ENCODE results near the gene TMEM132C. TPM values are rescaled to one million over a fixed set of nuclear protein-coding genes. Genes with fewer than 3 reads are reported as not detected.

TMEM132C gene
- total RNA-seq, 2 donors from 2014 or later, result 0.26 to 0.33 TPM

DNA sequence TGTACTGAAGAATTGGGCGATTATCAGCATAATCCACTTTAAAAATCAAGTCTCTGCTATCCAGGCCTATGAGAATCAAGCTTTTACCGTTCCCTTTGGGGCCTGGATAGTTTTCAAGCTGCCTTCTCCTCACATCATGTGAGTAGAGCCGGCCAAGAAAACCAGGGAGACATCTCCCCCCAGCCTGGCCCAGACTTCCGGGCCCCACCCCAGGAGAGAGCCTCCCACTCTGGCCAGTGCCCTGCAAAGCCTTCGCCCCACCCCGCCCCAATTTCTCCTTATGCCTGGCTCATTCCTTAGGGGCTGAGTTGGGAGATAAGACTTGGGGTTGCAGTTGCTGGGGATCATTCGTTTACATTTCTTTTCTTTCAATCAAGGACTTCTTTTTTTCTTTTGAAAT, 1.4 kb upstream of the TMEM132C start:
- Mint-ChIP-seq H3K4me3 (no peak overlapping the region), H3K27me3 (ENCODE audit: insufficient read depth) (peaks cover 80% of the 10 kb centered on the region), H3K27ac (no peak overlapping the region), H3K4me1 (peaks cover 10% of the 10 kb centered on the region), H3K9me3 (peaks cover 7% of the 10 kb centered on the region), H3K36me3 (ENCODE audit: low read depth) (no peaks in the 10 kb centered on the region)
- H3K9ac ChIP-seq (ENCODE audit: extremely low read depth, low read length, poor library complexity, severe bottlenecking), result no peak overlapping the region
- 59 to 90% methylated on average over 2 to 7 of the region's 7 CpGs for WGBS, 2 experiments (ENCODE audit: insufficient coverage in 1 of 2, insufficient read length in 1 of 2)
- peaks cover 92% of the 10 kb centered on the region for H3K27me3 ChIP-seq (ENCODE audit: control insufficient read depth, insufficient read depth, low read length, poor library complexity, severe bottlenecking)
- no peak overlapping the region for H3K4me3 ChIP-seq (ENCODE audit: low read length)
- no peaks in the 10 kb centered on the region for H3K36me3 ChIP-seq (ENCODE audit: control insufficient read depth, insufficient read depth, low read length)
- TF ChIP-seq, protein P1, sequence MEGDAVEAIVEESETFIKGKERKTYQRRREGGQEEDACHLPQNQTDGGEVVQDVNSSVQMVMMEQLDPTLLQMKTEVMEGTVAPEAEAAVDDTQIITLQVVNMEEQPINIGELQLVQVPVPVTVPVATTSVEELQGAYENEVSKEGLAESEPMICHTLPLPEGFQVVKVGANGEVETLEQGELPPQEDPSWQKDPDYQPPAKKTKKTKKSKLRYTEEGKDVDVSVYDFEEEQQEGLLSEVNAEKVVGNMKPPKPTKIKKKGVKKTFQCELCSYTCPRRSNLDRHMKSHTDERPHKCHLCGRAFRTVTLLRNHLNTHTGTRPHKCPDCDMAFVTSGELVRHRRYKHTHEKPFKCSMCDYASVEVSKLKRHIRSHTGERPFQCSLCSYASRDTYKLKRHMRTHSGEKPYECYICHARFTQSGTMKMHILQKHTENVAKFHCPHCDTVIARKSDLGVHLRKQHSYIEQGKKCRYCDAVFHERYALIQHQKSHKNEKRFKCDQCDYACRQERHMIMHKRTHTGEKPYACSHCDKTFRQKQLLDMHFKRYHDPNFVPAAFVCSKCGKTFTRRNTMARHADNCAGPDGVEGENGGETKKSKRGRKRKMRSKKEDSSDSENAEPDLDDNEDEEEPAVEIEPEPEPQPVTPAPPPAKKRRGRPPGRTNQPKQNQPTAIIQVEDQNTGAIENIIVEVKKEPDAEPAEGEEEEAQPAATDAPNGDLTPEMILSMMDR (conservative IDR thresholded peaks at IDR 0.05), result no peak
- H3K4me1 ChIP-seq (ENCODE audit: control insufficient read depth, insufficient read depth, low read length), result no peaks in the 10 kb centered on the region
- DNase-seq, result no peak
- H3K27ac ChIP-seq (ENCODE audit: low read depth, low read length), result no peak overlapping the region
- peaks cover 9% of the 10 kb centered on the region for H3K9me3 ChIP-seq (ENCODE audit: control insufficient read depth, low read length)

DNA sequence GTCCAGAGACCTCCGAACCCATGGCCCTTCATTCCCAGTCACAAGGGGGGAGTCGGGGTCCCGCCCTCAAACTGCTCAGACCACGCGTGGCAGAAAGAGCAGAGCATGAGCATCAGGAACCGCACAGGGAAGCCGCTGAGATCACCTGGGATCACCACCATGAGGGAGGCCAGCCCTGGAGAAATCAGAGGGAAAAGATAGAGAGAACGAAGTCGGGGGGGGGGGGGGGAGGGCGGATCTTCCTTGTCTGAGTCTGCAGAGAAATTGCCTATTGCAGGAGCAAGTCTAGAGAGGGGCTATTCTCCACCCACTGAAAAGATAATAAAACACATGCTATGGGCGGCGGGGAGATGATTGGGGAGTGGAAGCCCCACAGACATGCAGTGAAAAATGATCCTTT, 884 bp upstream of the TMEM132C start:
- Mint-ChIP-seq H3K4me3 (peak overlapping the region; percentile 51), H3K4me1 (peaks cover 10% of the 10 kb centered on the region), H3K27me3 (ENCODE audit: insufficient read depth) (peaks cover 84% of the 10 kb centered on the region), H3K9me3 (peaks cover 7% of the 10 kb centered on the region), H3K36me3 (ENCODE audit: low read depth) (no peaks in the 10 kb centered on the region), H3K27ac (no peak overlapping the region)
- no peak overlapping the region for H3K4me3 ChIP-seq (ENCODE audit: low read length)
- H3K9me3 ChIP-seq (ENCODE audit: control insufficient read depth, low read length), result peaks cover 9% of the 10 kb centered on the region
- H3K36me3 ChIP-seq (ENCODE audit: control insufficient read depth, insufficient read depth, low read length), result no peaks in the 10 kb centered on the region
- no peak overlapping the region for H3K27ac ChIP-seq (ENCODE audit: low read depth, low read length)
- TF ChIP-seq, protein P1 (conservative IDR thresholded peaks at IDR 0.05), result no peak
- 21 to 33% methylated on average over 3 to 11 of the region's 12 CpGs for WGBS, 2 experiments (ENCODE audit: insufficient coverage in 1 of 2, insufficient read length in 1 of 2)
- H3K9ac ChIP-seq (ENCODE audit: extremely low read depth, low read length, poor library complexity, severe bottlenecking), result no peak overlapping the region
- no peak for DNase-seq
- H3K4me1 ChIP-seq (ENCODE audit: control insufficient read depth, insufficient read depth, low read length), result no peaks in the 10 kb centered on the region
- H3K27me3 ChIP-seq (ENCODE audit: control insufficient read depth, insufficient read depth, low read length, poor library complexity, severe bottlenecking), result peaks cover 93% of the 10 kb centered on the region

DNA sequence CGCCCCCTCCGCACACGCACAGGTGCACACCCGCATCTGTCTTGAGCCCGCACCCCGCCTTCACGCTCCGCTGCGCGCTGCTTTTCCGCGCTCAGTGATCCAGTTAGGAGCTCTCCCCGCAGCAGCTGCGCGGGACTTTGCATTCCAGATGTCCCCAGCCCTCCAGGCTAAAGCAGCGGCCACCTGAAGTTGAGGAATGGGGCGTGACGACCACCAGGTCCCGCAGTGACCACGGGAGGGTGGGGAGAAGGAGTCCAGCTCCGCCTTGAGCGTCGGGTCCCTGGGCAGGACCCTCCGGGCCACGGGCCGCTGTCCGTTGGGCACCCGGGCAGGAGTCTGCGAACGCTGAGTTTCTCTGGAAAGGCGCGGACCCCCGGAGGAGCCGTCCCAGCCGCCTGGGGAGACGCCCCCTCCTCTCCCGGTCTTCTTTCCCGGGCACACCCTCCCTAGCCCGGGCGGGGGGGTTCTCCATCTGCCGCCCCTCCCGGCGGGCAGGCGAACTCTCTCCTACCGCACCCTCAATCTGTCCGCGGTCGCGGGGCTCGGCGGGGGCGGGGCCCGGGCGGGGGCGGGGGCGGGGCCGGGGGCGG, 334 bp upstream of the TMEM132C start:
- TF ChIP-seq, protein P1 (conservative IDR thresholded peaks at IDR 0.05), result no peak
- Histone ChIP-seq H3K36me3 (ENCODE audit: control insufficient read depth, insufficient read depth, low read length) (no peaks in the 10 kb centered on the region), H3K27ac (ENCODE audit: low read depth, low read length) (no peak overlapping the region), H3K27me3 (ENCODE audit: control insufficient read depth, insufficient read depth, low read length, poor library complexity, severe bottlenecking) (peaks cover 93% of the 10 kb centered on the region), H3K4me1 (ENCODE audit: control insufficient read depth, insufficient read depth, low read length) (no peaks in the 10 kb centered on the region), H3K9ac (ENCODE audit: extremely low read depth, low read length, poor library complexity, severe bottlenecking) (no peak overlapping the region), H3K4me3 (ENCODE audit: low read length) (peak overlapping the region; percentile 65), H3K9me3 (ENCODE audit: control insufficient read depth, low read length) (peaks cover 9% of the 10 kb centered on the region)
- H3K36me3 Mint-ChIP-seq (ENCODE audit: low read depth), result no peaks in the 10 kb centered on the region
- WGBS, 2 experiments (ENCODE audit: insufficient coverage in 1 of 2, insufficient read length in 1 of 2), result 0 to 1% methylated on average over 5 to 58 of the region's 58 CpGs
- H3K27me3 Mint-ChIP-seq (ENCODE audit: insufficient read depth), result peaks cover 88% of the 10 kb centered on the region
- H3K9me3 Mint-ChIP-seq, result peaks cover 7% of the 10 kb centered on the region
- H3K4me1 Mint-ChIP-seq, result peaks cover 10% of the 10 kb centered on the region
- H3K27ac Mint-ChIP-seq, result no peak overlapping the region
- peak; percentile 84 for DNase-seq
- peak overlapping the region; percentile 51 for H3K4me3 Mint-ChIP-seq
